Pons (tissue), 1 donor: ENCODE data around the gene AWAT1.
"Not testable (repeated sequence)": the region's sequence is repeated elsewhere in the genome, so short reads cannot be mapped to it uniquely, and the experiment has no call there.

ENCODE experiments used
- DNase-seq: peaks from one replicate; pipeline ENCODE4 v3.0.0-alpha.2; 2016; ENCODE audit warnings: low spot score

Gene AWAT1

GRCh38 chrX:70234355-70234754 lies at the start of gene AWAT1:
Gene AWAT1 (plus strand): TSS chrX:70234655. CDS start chrX:70234696, 41 bp downstream.
- no peak for DNase-seq

- no peak for DNase-seq
Measured at GRCh38 chrX:70190225-70190624, 44.2 kb upstream of the AWAT1 start.

- DNase-seq: peak; percentile 4
Measured at GRCh38 chrX:70196961-70197720, 37.3 kb upstream of the AWAT1 start.

GRCh38 chrX:70201732-70202131 lies 32.7 kb upstream of the AWAT1 start:
- DNase-seq: no peak

- no peak for DNase-seq
Measured at GRCh38 chrX:70208479-70208878, 26.0 kb upstream of the AWAT1 start.

- DNase-seq: not testable (repeated sequence)
Measured at GRCh38 chrX:70209570-70209969, 24.9 kb upstream of the AWAT1 start.

- DNase-seq: no peak
Measured at GRCh38 chrX:70219938-70220764, 14.3 kb upstream of the AWAT1 start.

GRCh38 chrX:70226048-70226447 lies 8.4 kb upstream of the AWAT1 start:
- DNase-seq: no peak

- DNase-seq: no peak
Measured at GRCh38 chrX:70226687-70227086, 7.8 kb upstream of the AWAT1 start.

- DNase-seq: no peak
Measured at GRCh38 chrX:70231666-70232065, 2.8 kb upstream of the AWAT1 start.

GRCh38 chrX:70240751-70241150 lies 6.3 kb downstream of the AWAT1 start:
- DNase-seq: no peak

- no peak for DNase-seq
Measured at GRCh38 chrX:70241501-70241900, 7.0 kb downstream of the AWAT1 start.

GRCh38 chrX:70243601-70244000 lies 9.1 kb downstream of the AWAT1 start:
- DNase-seq: not testable (repeated sequence)

- no peak for DNase-seq
Measured at GRCh38 chrX:70244881-70245280, 10.4 kb downstream of the AWAT1 start.

- DNase-seq: no peak
Measured at GRCh38 chrX:70247252-70247651, 12.8 kb downstream of the AWAT1 start.

GRCh38 chrX:70252491-70252890 lies 18.0 kb downstream of the AWAT1 start:
- DNase-seq: no peak

- DNase-seq: no peak
Measured at GRCh38 chrX:70253377-70254062, 19.1 kb downstream of the AWAT1 start.

- no peak for DNase-seq
Measured at GRCh38 chrX:70254063-70254400, 19.6 kb downstream of the AWAT1 start.

- no peak for DNase-seq
Measured at GRCh38 chrX:70254909-70255308, 20.5 kb downstream of the AWAT1 start.

- DNase-seq: no peak
Measured at GRCh38 chrX:70255452-70255851, 21.0 kb downstream of the AWAT1 start.

GRCh38 chrX:70257423-70258288 lies 23.2 kb downstream of the AWAT1 start:
- DNase-seq: no peak

GRCh38 chrX:70260104-70260503 lies 25.6 kb downstream of the AWAT1 start, which contains the start of gene P2RY4:
Gene P2RY4 (minus strand): TSS chrX:70260204. CDS start chrX:70259624, 580 bp downstream.
- no peak for DNase-seq
